HG02852 (cell line): ENCODE data around the gene KLHDC4.
"Not testable (repeated sequence)": the region's sequence is repeated elsewhere in the genome, so short reads cannot be mapped to it uniquely, and the experiment has no call there.

Experiments
- ATAC-seq: cut with Tn5 transposase; IDR thresholded peaks from one replicate; pipeline ENCODE4 v1.9.1; 2021; ENCODE audit warnings: mild to moderate bottlenecking, moderate library complexity; ENCODE audit not compliant: unreplicated experiment

Gene KLHDC4

DNA sequence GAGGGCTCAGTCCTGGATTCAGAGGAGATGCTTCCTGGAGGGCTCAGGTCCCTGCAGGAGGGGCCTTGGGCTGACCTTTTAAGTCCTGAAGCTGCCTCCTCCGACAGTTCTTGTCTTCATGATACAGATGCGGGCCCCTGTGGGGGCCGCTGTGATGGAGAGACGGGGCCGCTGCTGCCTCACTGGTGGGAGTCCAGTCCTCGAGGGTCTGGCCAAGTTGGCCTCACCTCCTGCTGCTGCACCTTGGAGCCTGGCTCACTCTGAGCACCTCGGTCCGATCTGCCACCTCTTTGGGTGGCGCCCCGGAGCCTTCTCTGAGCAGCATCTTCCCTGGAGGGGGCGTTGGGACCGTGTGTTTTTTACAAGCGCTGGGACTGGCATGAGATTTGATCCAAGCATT is 79.1 kb downstream of the KLHDC4 start:
- ATAC-seq, result no peak

DNA sequence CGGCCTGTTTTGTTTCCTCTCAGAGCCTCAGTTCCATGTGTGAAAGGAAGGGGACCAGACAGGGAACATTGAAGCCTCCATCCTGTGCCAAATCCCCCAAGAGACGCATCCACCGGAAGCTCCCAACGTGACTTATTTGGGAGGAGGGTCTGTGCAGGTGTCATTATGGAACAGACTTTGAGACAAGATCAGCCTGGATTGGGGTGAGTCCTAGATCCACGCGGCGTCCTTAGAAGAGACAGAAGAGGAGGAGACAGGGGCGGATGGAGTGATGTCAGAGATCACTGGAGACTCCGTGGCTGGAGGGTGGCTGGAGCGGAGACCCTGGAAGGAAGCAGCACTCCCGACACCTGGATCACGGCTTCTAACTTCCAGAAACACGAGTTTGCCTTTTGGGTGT is 80.0 kb downstream of the KLHDC4 start:
- ATAC-seq, result no peak

DNA sequence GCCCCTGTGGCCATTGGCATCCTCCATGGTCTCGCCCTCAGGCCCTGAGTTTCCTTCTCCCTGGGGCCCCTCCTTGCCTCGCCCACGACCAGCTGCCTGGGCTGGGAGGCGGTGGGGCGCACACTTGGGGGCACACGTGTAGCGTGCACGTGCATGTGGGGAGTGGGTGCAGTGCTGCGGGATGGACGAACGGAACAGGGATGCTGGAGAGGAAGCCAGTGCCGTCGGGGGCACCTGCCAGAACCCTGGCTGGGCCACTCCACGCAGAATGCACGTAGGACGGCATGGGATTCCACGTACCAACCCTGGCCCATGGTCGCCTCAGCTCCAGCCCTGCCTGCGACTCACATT is 80.4 kb downstream of the KLHDC4 start:
- no peak for ATAC-seq

DNA sequence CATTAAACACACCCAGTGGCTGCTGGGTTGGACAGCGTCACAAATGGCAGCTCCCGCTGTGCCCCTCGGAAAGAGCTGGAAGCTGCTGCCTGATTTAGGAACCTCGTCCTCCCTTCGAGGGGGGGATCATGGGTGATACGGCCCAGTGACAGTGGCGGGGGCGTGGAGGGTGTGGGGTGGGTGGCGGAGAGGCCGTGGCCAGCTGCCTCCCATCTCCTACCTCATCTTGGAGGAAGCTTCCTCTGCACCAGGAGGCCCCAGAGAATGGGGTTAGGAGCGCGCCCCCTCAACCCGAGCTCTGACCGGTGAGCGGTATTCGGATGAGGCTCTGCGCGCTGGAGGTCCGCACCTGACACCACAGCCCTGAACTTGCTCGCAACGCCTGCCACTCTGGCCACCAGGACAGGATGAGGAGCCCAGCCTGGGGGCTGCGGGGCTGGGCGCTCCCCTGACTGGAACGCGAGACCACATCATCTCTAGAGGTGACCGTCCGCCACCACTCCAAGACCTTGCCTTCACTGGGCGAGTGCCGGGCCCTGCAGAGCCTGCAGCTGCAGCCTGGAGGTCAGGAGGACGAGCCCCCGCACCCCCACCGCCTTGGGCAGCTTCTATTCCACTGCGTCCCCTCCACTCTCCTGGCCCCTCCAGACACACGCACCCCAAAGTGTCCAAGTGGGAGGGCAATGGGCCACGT is 80.9 kb downstream of the KLHDC4 start:
- ATAC-seq, result no peak

DNA sequence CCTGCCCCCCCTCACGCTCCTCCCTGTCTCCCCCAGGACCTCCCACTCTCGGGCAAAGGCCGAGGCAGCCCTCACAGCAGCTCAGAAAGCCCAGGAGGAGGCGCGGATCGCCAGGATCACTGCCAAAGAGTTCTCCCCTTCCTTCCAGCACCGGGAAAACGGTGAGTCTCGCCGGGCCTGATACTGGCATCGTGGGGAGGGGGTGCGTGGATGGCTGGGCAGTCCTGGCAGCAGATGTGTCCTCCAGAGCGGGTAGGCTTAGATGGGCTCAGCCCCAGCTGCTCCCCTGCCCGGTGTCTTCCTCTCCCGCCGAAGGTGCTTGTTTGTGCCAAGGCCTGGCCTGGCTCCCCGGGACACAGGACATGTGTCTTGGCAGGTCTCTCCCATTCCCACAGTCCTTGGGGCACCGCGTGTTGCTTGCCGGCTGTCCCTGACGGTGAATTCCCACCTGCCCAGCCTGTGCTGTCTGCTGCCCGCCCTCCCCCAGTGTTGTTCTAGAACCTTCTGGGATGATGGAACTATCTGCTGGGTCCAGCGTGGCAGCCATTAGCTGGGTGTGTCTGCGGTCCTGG is 81.6 kb downstream of the KLHDC4 start:
- no peak for ATAC-seq

DNA sequence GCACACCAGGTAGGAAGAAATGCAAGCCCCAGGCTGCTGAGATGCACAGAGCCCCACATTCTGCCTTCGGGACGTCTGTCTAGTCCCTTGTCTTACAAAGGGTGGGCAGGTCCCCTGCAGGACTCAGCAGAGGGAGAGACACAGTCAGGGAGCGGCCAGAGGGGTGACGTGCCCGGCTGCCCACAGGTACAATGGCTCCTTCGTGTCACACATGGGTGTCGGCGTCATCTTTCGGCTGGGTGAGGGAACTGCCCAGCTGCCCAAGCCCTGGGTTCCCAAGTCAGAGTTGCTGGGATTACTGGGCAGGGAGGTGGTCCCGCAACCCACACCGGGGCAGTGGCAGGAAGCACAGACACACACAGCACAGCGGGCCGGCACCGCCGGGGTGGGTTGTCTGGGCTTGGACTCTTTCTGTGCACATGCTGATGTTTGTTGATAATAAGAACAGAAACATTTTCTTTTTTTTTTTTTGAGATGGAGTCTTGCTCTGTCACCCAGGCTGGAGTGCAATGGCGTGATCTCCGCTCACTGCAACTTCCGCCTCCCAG is 82.9 kb downstream of the KLHDC4 start:
- ATAC-seq, result no peak

DNA sequence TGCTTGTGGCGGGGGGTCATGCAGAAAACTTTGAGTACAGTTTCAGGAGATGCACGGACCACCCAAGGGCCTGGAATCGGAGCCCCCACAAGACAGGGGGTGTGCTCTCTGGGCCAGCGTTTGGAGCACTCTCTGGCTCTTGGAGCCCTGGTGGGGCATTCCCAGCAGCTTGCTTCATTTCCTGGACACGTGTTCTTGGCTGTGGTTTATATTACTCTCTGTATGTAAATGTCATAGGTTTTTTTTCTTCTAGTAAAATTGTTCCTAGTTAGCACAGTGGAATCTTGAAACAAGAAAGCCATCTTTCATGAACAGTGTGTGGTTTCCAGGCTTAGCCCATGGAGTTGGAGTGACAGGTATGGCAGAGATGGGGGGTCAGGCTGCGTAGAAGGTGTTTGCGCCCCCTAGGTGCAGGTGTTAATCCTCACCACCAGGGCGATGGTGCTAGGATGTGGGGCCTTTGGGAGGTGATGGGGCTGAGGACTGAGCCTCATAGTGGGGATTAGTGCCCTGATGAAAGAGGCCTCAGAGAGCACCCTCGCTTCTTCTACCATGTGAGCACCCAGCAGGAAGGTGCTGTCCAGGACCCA is 83.7 kb downstream of the KLHDC4 start:
- ATAC-seq, result no peak

DNA sequence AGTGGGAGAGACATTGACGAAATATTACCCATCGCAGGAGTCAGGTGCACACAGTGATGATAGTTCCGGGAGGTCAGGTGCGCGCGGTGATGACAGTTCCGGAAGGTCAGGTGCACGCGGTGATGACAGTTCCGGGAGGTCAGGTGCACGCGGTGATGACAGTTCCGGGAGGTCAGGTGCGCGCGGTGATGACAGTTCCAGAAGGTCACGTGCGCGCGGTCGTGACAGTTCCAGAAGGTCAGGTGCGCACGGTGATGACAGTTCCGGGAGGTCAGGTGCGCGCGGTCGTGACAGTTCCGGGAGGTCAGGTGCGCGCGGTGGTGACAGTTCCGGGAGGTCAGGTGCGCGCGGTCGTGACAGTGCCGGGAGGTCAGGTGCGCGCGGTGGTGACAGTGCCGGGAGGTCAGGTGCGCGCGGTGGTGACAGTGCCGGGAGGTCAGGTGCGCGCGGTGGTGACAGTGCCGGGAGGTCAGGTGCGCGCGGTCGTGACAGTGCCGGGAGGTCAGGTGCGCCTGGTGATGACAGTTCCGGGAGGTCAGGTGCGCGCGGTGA is 84.7 kb downstream of the KLHDC4 start:
- not testable (repeated sequence) for ATAC-seq

DNA sequence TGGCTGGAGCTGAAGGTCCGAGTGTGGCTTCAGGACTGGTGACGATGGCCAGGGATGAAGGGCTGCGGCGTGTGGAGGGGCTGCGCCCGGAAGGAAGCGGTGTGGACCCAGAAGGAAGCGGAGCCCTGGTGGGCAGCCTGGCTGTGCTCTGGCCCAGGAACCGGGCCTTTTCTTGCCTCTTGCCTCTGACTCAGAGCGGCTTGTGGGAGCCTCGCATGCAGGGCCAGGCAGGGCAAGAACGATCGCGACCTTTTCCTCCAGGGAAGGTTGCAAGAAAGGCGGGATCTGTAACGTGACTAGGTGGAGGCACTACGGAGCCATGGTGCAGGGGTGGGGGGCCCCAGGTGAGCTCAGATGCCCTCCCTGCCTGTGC is 85.5 kb downstream of the KLHDC4 start:
- ATAC-seq, result no peak

DNA sequence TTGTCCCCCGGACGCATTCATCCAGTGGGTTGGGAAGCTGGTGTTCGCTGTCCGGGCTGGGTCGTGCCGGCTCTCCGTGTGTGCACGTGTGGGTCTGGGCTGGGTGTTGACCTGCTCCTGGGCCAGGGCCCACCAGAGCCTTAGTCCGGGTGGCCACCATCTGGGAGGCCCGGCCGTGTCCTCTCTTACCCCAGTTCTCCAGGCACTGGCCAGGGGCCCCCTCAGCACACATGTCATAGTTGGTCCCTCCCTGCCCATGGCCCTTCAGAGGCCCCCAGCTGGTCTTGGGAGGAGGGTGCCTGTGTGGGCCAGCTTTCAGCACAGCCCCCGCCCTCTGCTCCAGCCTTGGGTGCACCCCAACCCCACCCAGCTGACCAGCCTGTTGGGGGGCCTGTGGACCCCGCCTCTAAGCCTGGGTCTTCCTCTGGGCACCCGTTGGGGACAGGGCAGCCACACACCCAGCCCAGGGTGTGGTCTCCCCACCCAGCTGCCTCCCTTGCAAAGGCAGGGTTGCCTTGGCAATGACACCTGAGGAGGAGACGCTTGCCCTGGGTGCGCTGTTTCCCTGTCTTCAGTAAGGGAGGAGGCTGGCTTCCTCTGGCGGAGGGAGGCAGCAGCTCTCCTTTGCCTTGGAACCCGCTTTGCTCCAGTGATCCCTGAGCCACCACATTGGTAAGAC is 86.1 kb downstream of the KLHDC4 start:
- no peak for ATAC-seq

DNA sequence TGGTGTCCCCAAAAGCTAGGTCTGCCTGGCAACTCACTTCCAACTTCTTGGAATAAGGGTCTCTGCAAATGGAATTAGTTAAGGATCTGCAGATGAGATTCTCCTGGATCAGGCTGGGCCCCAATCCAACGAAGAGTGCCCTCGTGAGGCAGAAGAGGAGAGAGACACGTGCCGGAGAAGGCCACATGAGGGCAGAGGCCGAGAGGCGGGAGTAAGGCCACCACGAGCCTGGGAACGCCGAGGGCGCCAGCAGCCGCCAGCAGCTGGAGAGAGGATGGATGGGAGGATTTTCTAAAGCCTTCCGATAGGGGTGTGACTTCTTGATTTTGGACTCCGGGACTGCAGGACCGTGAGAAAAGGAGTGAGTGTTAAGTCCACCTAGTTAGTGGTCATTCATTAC is 87.2 kb downstream of the KLHDC4 start:
- no peak for ATAC-seq

DNA sequence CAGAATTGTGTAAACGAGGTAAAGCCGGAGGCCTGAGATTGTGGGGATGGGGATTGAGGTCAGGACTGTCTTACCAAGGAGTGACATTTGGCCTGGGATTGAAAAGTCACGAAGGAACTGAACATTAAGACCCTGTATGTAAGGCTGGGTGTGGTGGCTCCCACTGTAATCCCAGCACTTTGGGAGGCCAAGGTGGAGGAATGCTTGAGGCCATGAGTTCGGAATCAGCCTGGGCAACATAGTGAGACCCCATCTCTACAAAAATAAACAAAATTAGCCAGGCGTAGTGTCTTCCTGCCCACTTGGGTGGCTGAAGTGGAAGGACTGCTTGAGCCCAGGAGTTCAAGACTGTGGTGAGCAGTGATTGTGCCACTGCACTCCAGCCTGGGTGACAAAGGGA is 88.0 kb downstream of the KLHDC4 start:
- no peak for ATAC-seq

DNA sequence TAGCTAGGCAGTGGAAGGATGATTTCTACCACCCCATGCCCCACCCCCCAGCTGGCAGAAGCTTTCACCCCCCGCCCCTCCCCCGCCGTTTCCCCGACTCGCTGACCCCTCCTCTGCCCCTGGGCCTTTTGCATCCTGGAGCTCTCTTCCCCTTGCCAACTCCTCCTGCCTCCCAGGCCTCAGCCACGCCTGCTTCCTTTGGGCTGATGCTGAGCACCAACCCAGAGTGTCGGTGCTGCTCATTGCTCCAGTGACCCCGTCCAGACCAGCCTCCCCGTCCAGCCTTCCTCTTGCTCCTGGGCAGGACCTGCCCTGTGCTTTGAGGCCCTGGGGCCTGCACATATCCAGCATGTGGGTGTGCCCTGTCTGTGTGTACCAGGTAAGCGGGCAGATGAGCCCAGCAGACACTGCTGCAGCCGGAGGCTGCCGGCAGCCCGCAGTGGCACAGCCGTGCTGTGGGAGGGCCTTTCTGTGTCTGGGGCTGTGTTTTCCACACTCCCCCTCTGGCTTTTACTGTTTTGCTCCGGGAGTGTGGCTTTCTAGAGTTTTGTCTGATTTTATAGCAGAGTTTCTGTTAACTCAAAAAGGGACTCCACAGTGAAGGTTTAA is 90.6 kb downstream of the KLHDC4 start:
- no peak for ATAC-seq

DNA sequence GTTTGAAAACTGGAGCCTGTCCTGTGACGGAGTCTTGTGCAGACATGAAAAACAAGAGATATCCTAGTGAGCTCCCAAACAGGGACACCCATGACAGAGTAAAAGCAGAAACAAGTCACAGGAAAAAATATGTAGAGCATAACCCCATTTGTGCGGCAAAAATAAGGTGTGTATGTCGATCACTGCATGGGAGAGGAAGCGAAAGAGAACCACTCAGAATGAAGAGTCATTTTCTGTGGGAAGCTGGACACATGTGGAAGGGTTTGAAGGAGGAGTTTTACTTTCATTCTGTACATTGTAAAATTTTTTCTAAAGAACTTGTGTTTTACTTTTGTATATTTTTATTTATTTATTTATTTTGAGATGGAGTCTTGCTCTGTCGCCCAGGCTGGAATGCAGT is 91.4 kb downstream of the KLHDC4 start:
- no peak for ATAC-seq

DNA sequence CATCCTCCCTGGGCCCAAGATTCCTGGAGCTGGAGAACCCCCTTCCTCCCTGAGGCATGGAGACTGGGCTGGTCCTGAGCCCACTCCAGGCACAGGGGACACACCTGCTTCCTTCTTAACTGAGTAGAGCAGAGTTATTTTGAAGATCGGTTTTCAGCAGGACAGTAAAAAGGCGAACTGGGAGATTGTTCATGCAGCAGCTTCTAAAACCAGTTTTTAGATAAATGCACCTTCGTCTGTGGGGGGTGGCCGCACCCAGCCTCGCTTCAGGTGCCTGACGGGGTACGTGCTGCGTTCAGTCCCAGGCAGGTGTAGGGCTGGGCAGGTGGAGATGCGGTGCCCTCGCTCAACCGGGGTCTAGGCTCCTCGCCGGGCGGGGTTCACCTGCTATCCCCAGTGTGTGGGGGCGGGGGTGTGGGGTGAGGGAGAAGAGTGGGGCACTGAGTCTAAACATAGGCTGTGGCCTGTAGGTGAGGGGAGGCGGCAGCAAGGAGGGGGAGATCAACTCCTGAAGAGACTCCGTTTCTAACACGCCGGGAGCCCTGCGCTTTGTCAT is 94.0 kb downstream of the KLHDC4 start:
- ATAC-seq, result no peak

DNA sequence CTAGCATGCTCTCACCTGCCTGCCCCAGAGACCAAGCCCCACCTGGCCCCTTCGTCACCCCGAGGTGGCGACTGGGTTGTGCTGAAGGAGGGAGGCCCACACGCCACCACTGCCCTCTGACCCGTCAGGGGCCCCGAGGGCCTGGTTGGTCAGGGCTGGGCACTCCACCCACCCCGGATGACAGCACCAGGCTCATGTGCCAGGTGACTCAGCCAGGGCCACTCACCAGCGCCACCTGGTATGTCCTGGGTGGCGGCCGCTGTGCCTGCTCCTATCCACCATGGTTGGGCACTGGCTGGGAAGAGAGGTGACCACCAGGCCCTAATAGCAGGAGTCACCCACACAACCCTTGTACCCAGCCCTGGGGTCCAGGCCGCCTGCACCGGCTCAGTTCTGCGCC is 94.6 kb downstream of the KLHDC4 start:
- ATAC-seq, result no peak

DNA sequence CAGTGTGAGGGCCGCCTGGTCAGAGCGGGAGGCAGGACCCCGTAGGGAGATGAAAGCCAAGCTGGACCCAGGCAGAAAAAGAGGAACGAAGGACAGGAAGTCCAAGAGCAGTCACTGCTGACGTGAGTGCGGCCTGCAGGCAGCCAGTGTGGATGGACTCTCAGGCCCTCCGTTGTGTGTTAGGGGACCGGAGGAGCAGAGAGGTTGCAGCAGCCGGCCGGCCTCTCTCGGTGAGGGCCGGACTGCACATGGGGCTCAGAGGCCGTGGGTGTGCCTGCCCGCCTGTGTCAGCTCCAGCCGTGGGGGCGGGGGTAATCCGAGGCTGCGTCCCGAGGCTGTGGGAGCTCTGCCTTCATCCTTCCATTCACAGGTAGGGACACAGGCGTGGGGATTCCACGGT is 96.1 kb downstream of the KLHDC4 start:
- ATAC-seq, result no peak

DNA sequence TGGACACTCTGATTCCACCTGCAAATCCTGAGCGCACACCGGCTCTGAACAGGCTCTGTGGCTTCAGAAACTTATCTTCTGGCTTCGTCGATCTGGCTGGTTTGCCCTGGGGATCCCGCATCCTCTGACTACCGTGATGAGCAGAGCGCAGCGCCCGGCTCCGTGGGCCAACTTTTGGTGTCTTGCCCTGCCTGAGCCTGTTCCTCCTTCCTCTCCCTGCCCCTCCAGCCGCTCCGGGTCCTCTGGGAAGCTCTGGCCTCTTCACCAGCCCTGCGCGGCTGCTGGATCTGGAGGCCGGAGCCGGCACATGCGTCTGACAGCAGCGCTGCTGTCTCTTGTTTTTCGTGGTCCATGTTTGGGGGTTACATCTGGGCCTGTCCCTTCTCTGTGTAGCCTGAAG is 97.8 kb downstream of the KLHDC4 start:
- ATAC-seq, result no peak

DNA sequence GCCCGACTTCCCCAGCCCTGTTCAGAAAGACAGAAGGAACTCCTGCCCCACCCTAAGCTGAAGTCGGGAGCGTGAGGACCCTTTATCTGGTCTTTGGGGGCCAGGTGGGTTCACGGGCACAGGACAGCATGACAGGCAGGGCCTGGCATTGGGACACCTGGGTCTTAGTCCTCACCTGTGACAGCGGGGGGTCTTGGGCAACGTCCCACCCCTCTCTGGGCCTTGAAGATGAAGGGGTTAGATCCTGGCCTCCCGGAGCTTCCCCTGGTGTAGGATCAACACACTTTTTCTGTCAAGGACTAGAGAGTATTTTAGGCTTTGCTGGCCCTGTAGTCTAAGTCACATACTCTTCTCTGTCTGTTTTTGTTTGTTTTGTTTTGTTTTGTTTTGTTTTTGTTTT is 98.3 kb downstream of the KLHDC4 start:
- ATAC-seq, result no peak

DNA sequence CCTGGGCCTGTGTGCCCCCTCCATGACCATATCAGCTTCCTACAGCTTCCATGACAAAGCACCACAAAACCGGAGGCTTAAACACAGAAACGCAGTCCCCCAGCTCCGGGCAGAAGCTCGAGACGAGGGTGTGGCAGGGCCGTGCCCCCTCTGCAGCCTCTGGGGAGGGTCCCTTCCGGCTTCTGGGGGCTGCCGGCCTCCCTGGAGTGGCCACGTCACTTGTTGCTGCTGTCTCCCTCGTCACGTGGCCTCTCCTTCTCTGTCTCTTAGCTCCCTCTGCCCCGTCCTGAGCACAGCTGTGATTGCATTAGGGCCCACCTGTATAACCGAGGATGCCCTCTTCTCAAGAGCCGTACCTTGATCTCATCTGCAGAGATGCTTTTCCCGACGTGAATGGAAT is 98.9 kb downstream of the KLHDC4 start:
- no peak for ATAC-seq

DNA sequence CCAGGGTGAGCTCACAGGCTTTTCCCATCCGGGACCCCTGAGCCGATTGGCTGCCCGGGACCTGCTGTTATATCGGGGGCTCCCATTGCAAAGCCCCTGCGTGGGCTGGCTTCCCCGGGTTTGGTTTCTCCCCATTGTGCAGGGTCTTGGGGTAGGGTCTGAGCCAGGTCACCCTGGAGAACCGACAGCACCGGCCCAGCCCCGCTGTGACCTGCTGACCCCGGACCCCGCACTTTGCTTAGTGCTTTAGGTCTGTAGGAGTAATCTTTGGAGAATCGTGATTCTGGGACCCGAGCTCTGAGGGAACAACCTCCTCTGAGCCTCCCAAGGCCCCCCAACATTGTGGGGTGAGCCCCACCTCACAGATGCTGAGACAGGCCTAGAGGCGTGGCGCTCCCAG is 100.6 kb downstream of the KLHDC4 start:
- ATAC-seq, result no peak
